ENCODE measurements around the gene FBLIM1. TPM values are rescaled to one million over a fixed set of nuclear protein-coding genes. Genes with fewer than 3 reads are reported as not detected.

Gene FBLIM1
- total RNA-seq, 2 experiments from 2014 or later = 0.50 TPM; not detected in 1

DNA sequence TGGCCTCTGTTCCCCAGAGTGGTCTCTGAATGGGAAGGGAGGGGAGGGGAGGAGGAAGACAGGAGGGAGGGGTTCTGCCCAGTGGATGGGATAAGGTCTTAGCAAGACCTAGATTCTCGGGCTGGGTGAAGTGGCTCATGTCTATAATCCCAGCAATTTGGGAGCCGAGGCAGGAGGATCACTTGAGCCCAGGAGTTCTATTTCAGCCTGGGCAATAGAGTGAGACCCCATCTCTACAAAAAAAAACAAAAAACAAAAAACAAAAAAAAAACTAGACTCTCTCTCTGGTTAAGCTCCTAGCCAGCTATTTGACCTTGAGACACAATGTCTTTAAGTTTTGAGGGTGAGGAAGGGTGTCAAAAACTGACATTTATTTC lies 37.5 kb downstream of the FBLIM1 start:
- ChIA-PET CTCF (no interaction called here), POLR2A (no interaction called here)
- H3K27me3 Mint-ChIP-seq = no peaks in the 10 kb centered on the region
- Histone ChIP-seq H3K9me3 (ENCODE audit: control insufficient read depth in 1 of 2, insufficient read depth in 1 of 2, low read length in 2 of 2) (no peaks in the 10 kb centered on the region), H3K27me3 (ENCODE audit: control insufficient read depth in 1 of 2, insufficient read depth in 2 of 2, low read length in 2 of 2) (no peaks in the 10 kb centered on the region), H3K36me3 (ENCODE audit: insufficient read depth, low read length) (no peaks in the 10 kb centered on the region), H3K4me1 (ENCODE audit: insufficient read depth, low read length) (peaks cover 5% of the 10 kb centered on the region), H3K27ac (ENCODE audit: low read depth in 1 of 2, low read length in 2 of 2) (no peak overlapping the region), H3K4me3 (ENCODE audit: low read length) (no peak overlapping the region)
- H3K36me3 Mint-ChIP-seq (ENCODE audit: low read depth) = no peaks in the 10 kb centered on the region
- no peak for ATAC-seq (ENCODE audit: poor library complexity)
- H3K4me1 Mint-ChIP-seq (ENCODE audit: low read depth) = peaks cover 4% of the 10 kb centered on the region
- TF ChIP-seq, protein P1, sequence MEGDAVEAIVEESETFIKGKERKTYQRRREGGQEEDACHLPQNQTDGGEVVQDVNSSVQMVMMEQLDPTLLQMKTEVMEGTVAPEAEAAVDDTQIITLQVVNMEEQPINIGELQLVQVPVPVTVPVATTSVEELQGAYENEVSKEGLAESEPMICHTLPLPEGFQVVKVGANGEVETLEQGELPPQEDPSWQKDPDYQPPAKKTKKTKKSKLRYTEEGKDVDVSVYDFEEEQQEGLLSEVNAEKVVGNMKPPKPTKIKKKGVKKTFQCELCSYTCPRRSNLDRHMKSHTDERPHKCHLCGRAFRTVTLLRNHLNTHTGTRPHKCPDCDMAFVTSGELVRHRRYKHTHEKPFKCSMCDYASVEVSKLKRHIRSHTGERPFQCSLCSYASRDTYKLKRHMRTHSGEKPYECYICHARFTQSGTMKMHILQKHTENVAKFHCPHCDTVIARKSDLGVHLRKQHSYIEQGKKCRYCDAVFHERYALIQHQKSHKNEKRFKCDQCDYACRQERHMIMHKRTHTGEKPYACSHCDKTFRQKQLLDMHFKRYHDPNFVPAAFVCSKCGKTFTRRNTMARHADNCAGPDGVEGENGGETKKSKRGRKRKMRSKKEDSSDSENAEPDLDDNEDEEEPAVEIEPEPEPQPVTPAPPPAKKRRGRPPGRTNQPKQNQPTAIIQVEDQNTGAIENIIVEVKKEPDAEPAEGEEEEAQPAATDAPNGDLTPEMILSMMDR (IDR thresholded peaks at IDR 0.05) = no peak
- H3K27ac Mint-ChIP-seq = no peak overlapping the region
- intact Hi-C loops (cut with DNase I, micrococcal nuclease) = loop anchor here in 1 of 2 experiments (10.0 kb wide), 2 partner anchors 199 to 389 kb away; no protein-coding TSS in a partner anchor
- no peak overlapping the region for H3K4me3 Mint-ChIP-seq
- DNase-seq = no peak
- H3K9me3 Mint-ChIP-seq = no peaks in the 10 kb centered on the region

DNA sequence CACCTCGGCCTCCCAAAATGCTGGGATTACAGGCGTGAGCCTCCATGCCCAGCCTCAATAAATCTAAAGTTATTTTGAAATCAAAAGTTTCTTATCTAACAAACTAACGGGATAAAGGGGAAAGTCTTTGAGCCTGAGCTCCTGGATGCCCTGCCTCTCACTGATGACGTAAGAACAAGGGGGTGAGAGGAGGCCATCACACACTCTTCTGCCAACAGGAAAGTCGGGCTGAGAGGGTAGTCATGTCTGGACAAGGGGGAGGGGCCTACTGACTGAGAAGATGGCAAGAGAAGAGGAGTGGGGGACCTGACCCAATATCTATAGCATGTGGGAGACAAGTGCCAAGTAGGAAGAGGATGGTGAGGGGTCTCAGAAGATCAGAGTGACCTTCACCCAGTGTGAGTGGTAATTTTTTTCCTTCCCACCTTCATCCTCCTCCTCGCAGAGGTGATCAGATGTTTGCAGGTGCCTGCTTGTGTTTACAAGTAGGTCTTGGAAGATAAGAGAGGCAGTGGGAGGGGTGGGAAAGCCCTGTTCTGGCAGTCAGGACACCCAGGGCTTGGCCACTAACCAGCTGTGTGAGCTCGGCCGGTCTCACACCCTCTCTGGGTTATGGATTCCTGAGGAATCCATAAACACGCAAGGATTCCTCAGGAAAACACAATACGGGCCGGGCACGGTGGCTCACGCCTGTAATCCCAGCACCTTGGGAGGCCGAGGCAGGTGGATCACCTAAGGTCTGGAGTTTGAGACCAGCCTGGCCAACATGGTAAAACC lies 39.2 kb downstream of the FBLIM1 start:
- H3K27me3 ChIP-seq (ENCODE audit: control insufficient read depth in 1 of 2, insufficient read depth in 2 of 2, low read length in 2 of 2) = peaks cover 0 to 1% of the 10 kb centered on the region in 2 experiments
- Mint-ChIP-seq H3K4me1 (ENCODE audit: low read depth) (no peaks in the 10 kb centered on the region), H3K4me3 (no peak overlapping the region), H3K27me3 (peaks cover 6% of the 10 kb centered on the region), H3K9me3 (no peaks in the 10 kb centered on the region), H3K27ac (no peak overlapping the region), H3K36me3 (ENCODE audit: low read depth) (no peaks in the 10 kb centered on the region)
- ChIA-PET POLR2A (no interaction called here), CTCF (no interaction called here)
- ATAC-seq (ENCODE audit: poor library complexity) (no peak), DNase-seq (no peak)
- no peaks in the 10 kb centered on the region for H3K4me1 ChIP-seq (ENCODE audit: insufficient read depth, low read length)
- TF ChIP-seq, protein P1 (IDR thresholded peaks at IDR 0.05) = no peak
- no peak overlapping the region for H3K27ac ChIP-seq (ENCODE audit: low read depth in 1 of 2, low read length in 2 of 2)
- intact Hi-C loops (cut with DNase I, micrococcal nuclease) = loop anchor here in 1 of 2 experiments (10.0 kb wide), 2 partner anchors 197 to 387 kb away; no protein-coding TSS in a partner anchor
- H3K9me3 ChIP-seq (ENCODE audit: control insufficient read depth in 1 of 2, insufficient read depth in 1 of 2, low read length in 2 of 2) = no peaks in the 10 kb centered on the region
- no peak overlapping the region for H3K4me3 ChIP-seq (ENCODE audit: low read length)
- no peaks in the 10 kb centered on the region for H3K36me3 ChIP-seq (ENCODE audit: insufficient read depth, low read length)

DNA sequence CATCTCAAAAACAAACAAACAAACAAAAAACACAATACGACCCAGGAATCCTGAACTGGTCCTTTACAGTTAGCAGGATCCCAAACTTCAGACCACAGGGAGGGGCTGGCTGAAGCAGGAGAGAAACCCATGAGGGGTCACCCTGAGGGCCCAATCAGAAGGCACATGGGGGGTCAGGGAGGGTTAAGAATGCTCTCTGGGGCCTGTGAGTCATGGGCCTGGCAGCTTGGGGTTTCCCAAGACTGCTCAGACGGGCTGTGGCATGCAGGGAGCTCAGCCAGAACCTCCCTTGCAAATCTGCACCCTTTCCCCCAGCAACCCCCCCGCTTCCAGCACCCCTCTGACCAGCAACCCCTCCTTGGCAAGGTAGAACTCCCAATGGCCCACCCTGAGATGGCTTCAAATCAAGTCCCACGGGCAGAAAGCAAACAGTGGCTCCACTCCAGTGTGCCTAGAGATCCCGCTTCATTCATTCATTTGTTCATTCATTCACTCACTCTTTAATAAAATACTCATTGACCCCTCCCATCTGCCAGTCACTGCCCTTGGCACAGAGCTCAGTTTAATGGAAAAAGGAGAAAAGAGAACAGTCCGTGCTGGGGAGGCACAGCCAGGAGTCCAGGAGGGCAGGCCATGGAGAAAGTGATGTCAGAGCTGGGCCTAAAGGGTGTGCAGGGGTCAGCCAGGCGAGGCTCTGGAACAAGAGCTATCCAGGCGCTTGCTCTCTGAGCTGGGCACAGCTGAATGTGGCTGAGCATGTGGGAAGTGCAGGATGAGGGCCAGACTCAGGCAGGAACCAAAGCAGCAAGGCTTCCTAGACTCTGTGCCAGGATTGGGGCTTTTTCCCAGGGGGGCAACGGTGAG lies 40.6 kb downstream of the FBLIM1 start:
- Histone ChIP-seq H3K4me3 (ENCODE audit: low read length) (no peak overlapping the region), H3K4me1 (ENCODE audit: insufficient read depth, low read length) (peaks cover 2% of the 10 kb centered on the region), H3K36me3 (ENCODE audit: insufficient read depth, low read length) (no peaks in the 10 kb centered on the region), H3K27ac (ENCODE audit: low read depth in 1 of 2, low read length in 2 of 2) (no peak overlapping the region), H3K27me3 (ENCODE audit: control insufficient read depth in 1 of 2, insufficient read depth in 2 of 2, low read length in 2 of 2) (peaks cover 0 to 2% of the 10 kb centered on the region in 2 experiments), H3K9me3 (ENCODE audit: control insufficient read depth in 1 of 2, insufficient read depth in 1 of 2, low read length in 2 of 2) (no peaks in the 10 kb centered on the region)
- TF ChIP-seq, protein P1 (IDR thresholded peaks at IDR 0.05) = no peak
- Mint-ChIP-seq H3K9me3 (no peaks in the 10 kb centered on the region), H3K27ac (no peak overlapping the region), H3K27me3 (peaks cover 10% of the 10 kb centered on the region), H3K4me3 (no peak overlapping the region), H3K36me3 (ENCODE audit: low read depth) (no peaks in the 10 kb centered on the region), H3K4me1 (ENCODE audit: low read depth) (no peaks in the 10 kb centered on the region)
- peak in 2 of 14 experiments; percentile 22 to 36 for DNase-seq
- no peak for ATAC-seq (ENCODE audit: poor library complexity)
- POLR2A ChIA-PET = no interaction called here
- CTCF ChIA-PET = no interaction called here
- intact Hi-C loops (cut with DNase I, micrococcal nuclease) = loop anchor here in 1 of 2 experiments (10.0 kb wide), 2 partner anchors 196 to 386 kb away; no protein-coding TSS in a partner anchor

All from CD4-positive, alpha-beta T cell (primary cell).